H9 (cell line): ENCODE data around the gene PROX2. TPM values are rescaled to one million over a fixed set of nuclear protein-coding genes. Genes with fewer than 3 reads are reported as not detected.

ENCODE experiments used
- DNase-seq: peaks from one replicate; pipeline ENCODE4 v3.0.0-alpha.2; 2017
- H2AFZ ChIP-seq: one replicate; pipeline ENCODE4 v1.6.1; 2013; ENCODE audit warnings: mild to moderate bottlenecking, low read length, control low read depth, moderate library complexity
- H2AK5ac ChIP-seq: 2 replicates; pipeline ENCODE4 v1.6.1; 2013; ENCODE audit warnings: low read length, control low read depth, mixed read lengths; ENCODE audit not compliant: insufficient read length
- H2BK120ac ChIP-seq: one replicate; pipeline ENCODE4 v1.6.1; 2013; ENCODE audit warnings: low read depth, mild to moderate bottlenecking, low read length, control low read depth, inconsistent platforms; ENCODE audit not compliant: poor library complexity, severe bottlenecking
- H2BK12ac ChIP-seq: 2 replicates; pipeline ENCODE4 v1.6.1; 2013; ENCODE audit warnings: low read length, control low read depth, mixed read lengths, low read depth; ENCODE audit not compliant: insufficient read length
- H2BK15ac ChIP-seq: 2 replicates; pipeline ENCODE4 v1.6.1; 2013; ENCODE audit warnings: low read depth, low read length, control low read depth
- H2BK20ac ChIP-seq: one replicate; pipeline ENCODE4 v1.6.1; 2013; ENCODE audit warnings: low read depth, mild to moderate bottlenecking, low read length, control low read depth, inconsistent platforms; ENCODE audit not compliant: poor library complexity, severe bottlenecking
- H2BK5ac ChIP-seq: 2 replicates; pipeline ENCODE4 v1.6.1; 2013; ENCODE audit warnings: low read length, control low read depth, mixed read lengths; ENCODE audit not compliant: insufficient read length
- H3K14ac ChIP-seq: 2 replicates; pipeline ENCODE4 v1.6.1; 2013; ENCODE audit warnings: low read length, control low read depth; ENCODE audit not compliant: insufficient read depth
- H3K18ac ChIP-seq: 2 replicates; pipeline ENCODE4 v1.6.1; 2013; ENCODE audit warnings: low read depth, mild to moderate bottlenecking, mixed read lengths, low read length, control low read depth; ENCODE audit not compliant: insufficient read length
- H3K23ac ChIP-seq: 2 replicates; pipeline ENCODE4 v1.6.1; 2013; ENCODE audit warnings: low read length, control low read depth, mixed read lengths, low read depth; ENCODE audit not compliant: insufficient read length
- H3K23me2 ChIP-seq: 2 replicates; pipeline ENCODE4 v1.6.1; 2013; ENCODE audit warnings: low read depth, mild to moderate bottlenecking, mixed read lengths, low read length, control low read depth; ENCODE audit not compliant: insufficient read length, poor library complexity, severe bottlenecking
- H3K27ac ChIP-seq: 2 replicates; pipeline ENCODE4 v1.5.1; 2013; ENCODE audit warnings: low read length, control low read depth, mixed read lengths, low read depth; ENCODE audit not compliant: insufficient read length
- H3K27me3 ChIP-seq: 2 replicates; pipeline ENCODE4 v1.6.1; 2013; ENCODE audit warnings: low read length, control low read depth, inconsistent platforms; ENCODE audit not compliant: insufficient read depth
- H3K4ac ChIP-seq: 2 replicates; pipeline ENCODE4 v1.6.1; 2013; ENCODE audit warnings: low read depth, mild to moderate bottlenecking, control low read depth, inconsistent platforms, low read length, moderate library complexity
- H3K4me1 ChIP-seq: 2 replicates; pipeline ENCODE4 v1.6.1; 2013; ENCODE audit warnings: low read length, control low read depth, inconsistent platforms; ENCODE audit not compliant: insufficient read depth
- H3K4me2 ChIP-seq: 2 replicates; pipeline ENCODE4 v1.6.1; 2013; ENCODE audit warnings: low read length, control low read depth, mixed read lengths; ENCODE audit not compliant: insufficient read length, insufficient read depth
- H3K56ac ChIP-seq: 2 replicates; pipeline ENCODE4 v1.6.1; 2013; ENCODE audit warnings: low read depth, mild to moderate bottlenecking, mixed read lengths, low read length, control low read depth; ENCODE audit not compliant: insufficient read length
- H3K79me1 ChIP-seq: 2 replicates; pipeline ENCODE4 v1.6.1; 2013; ENCODE audit warnings: low read depth, mild to moderate bottlenecking, moderate library complexity, low read length, control low read depth, inconsistent platforms; ENCODE audit not compliant: insufficient read depth, poor library complexity, severe bottlenecking
- H3K79me2 ChIP-seq: 2 replicates; pipeline ENCODE4 v1.6.1; 2013; ENCODE audit warnings: low read length, control low read depth, inconsistent platforms; ENCODE audit not compliant: insufficient read depth
- H3K9ac ChIP-seq: 2 replicates; pipeline ENCODE4 v1.6.1; 2013; ENCODE audit warnings: low read length, control low read depth, mixed read lengths; ENCODE audit not compliant: insufficient read length; ENCODE audit errors: extremely low read depth
- H3K9me3 ChIP-seq: one replicate; pipeline ENCODE4 v1.6.1; 2013; ENCODE audit warnings: low read depth, low read length, inconsistent platforms; ENCODE audit not compliant: control insufficient read depth
- H3T11ph ChIP-seq: one replicate; pipeline ENCODE4 v1.6.1; 2013; ENCODE audit warnings: mild to moderate bottlenecking, low read length, control low read depth, inconsistent platforms
- H4K20me1 ChIP-seq: one replicate; pipeline ENCODE4 v1.6.1; 2013; ENCODE audit not compliant: control insufficient read depth, insufficient read length, insufficient read depth
- H4K5ac ChIP-seq: 2 replicates; pipeline ENCODE4 v1.6.1; 2013; ENCODE audit warnings: low read depth, mild to moderate bottlenecking, mixed read lengths, low read length, control low read depth; ENCODE audit not compliant: insufficient read length
- H4K8ac ChIP-seq: replicated peaks from 2 replicates; pipeline ENCODE4 v1.6.1; 2013; ENCODE audit warnings: low read length, control low read depth, mixed read lengths, low read depth; ENCODE audit not compliant: insufficient read length
- H4K91ac ChIP-seq: 2 replicates; pipeline ENCODE4 v1.6.1; 2013; ENCODE audit warnings: low read depth, mild to moderate bottlenecking, moderate library complexity, mixed read lengths, low read length, control low read depth; ENCODE audit not compliant: insufficient read length
- H3K27ac Mint-ChIP-seq, 3 experiments: 2 replicates in 2 of 3; 3 replicates in 1 of 3; pipeline ENCODE4 v1.8.0; 2020 to 2021; ENCODE audit warnings: mixed read lengths in 3 of 3, mild to moderate bottlenecking in 1 of 3, moderate library complexity in 1 of 3
- H3K27me3 Mint-ChIP-seq: 2 replicates; pipeline ENCODE4 v1.8.0; 2021; ENCODE audit warnings: low read depth, mild to moderate bottlenecking, moderate library complexity, mixed read lengths
- H3K36me3 Mint-ChIP-seq, 3 experiments: 2 replicates in 2 of 3; 3 replicates in 1 of 3; pipeline ENCODE4 v1.8.0; 2020 to 2021; ENCODE audit warnings: low read depth in 3 of 3, mixed read lengths in 3 of 3; ENCODE audit not compliant: insufficient read depth in 1 of 3
- H3K4me1 Mint-ChIP-seq, 2 experiments: 2 replicates each; pipeline ENCODE4 v1.8.0; 2020; ENCODE audit warnings: mixed read lengths in 2 of 2
- H3K4me3 Mint-ChIP-seq, 2 experiments: 2 replicates in 1 of 2; 3 replicates in 1 of 2; pipeline ENCODE4 v1.8.0; 2020 to 2021; ENCODE audit warnings: mild to moderate bottlenecking in 2 of 2, mixed read lengths in 2 of 2, moderate library complexity in 1 of 2
- H3K9me3 Mint-ChIP-seq, 2 experiments: 2 replicates in 1 of 2; 3 replicates in 1 of 2; pipeline ENCODE4 v1.8.0; 2020; ENCODE audit warnings: mild to moderate bottlenecking in 2 of 2, mixed read lengths in 2 of 2, moderate library complexity in 1 of 2
- WGBS: extraction: QIAGEN DNeasy Blood & Tissue Kit; methylation state at CpG from one replicate; pipeline ENCODE4 v1.1.7; 2013; ENCODE audit warnings: missing lambda C conversion rate, low lambda C conversion rate, mixed read lengths; ENCODE audit not compliant: insufficient read length; ENCODE audit errors: extremely low coverage; 5-methylcytosine and 5-hydroxymethylcytosine counted together
- total RNA-seq: library from RNA; stranded (reverse); gene quantifications from 2 replicates; pipeline ENCODE4 v1.2.1, GENCODE V29; 2021
- TF ChIP-seq, protein P1 (sequence below): fragments of 200-600 bp; sonication (generic); conservative IDR thresholded peaks from 3 replicates; pipeline ENCODE4 v1.8.0; 2021; ENCODE audit warnings: antibody characterized with exemption, mild to moderate bottlenecking

The PROX2 gene
- total RNA-seq, 1 experiment from 2014 or later: not detected

DNA sequence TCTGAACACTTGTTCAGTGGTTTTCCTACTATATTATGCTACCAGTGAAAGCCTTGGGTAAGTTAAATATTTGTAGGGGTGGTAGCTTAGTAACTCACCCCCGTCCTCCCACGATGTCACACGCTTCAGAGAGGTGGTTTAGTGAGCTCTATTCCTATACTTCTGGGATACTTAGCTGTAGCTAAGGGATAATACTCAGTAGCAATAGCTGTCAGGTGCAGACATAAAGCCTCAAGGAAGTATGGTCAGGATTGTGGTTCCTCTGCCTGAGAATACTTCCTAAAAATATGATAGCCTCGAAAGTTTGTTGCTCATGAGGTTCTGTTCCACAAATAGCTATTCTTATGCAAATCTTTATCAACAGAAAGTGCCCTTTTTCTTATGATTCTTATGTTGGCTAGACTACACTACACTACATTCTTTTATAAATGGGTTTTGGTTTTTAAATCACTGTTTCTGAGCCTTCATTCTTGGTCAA is 17.7 kb upstream of the PROX2 start:
- H3K27me3 ChIP-seq: no peaks in the 10 kb centered on the region
- H3K23me2 ChIP-seq: no peaks in the 10 kb centered on the region
- DNase-seq: no peak
- no peaks in the 10 kb centered on the region for H3K9me3 ChIP-seq
- H2BK120ac ChIP-seq: no peak overlapping the region
- H3K14ac ChIP-seq: no peak overlapping the region
- no peaks in the 10 kb centered on the region for H4K20me1 ChIP-seq
- no peak overlapping the region for H2AFZ ChIP-seq
- Mint-ChIP-seq H3K4me3 (no peak overlapping the region), H3K9me3 (no peaks in the 10 kb centered on the region), H3K36me3 (peaks cover 67 to 95% (median 95%) of the 10 kb centered on the region in 3 experiments), H3K27me3 (no peaks in the 10 kb centered on the region), H3K4me1 (peaks cover 3 to 4% of the 10 kb centered on the region in 2 experiments), H3K27ac (no peak overlapping the region)
- no peak overlapping the region for H2AK5ac ChIP-seq
- no peak overlapping the region for H3K18ac ChIP-seq
- no peak overlapping the region for H3K27ac ChIP-seq
- H3K4me2 ChIP-seq: no peak overlapping the region
- H3T11ph ChIP-seq: no peak overlapping the region
- WGBS: no CpG with 5 or more reads among the region's 4 CpGs
- H2BK12ac ChIP-seq: no peak overlapping the region
- H2BK5ac ChIP-seq: no peak overlapping the region
- H3K9ac ChIP-seq: no peak overlapping the region
- H3K79me1 ChIP-seq: peaks cover 3% of the 10 kb centered on the region
- no peak overlapping the region for H2BK20ac ChIP-seq
- H4K8ac ChIP-seq: no peak overlapping the region
- TF ChIP-seq, protein P1, sequence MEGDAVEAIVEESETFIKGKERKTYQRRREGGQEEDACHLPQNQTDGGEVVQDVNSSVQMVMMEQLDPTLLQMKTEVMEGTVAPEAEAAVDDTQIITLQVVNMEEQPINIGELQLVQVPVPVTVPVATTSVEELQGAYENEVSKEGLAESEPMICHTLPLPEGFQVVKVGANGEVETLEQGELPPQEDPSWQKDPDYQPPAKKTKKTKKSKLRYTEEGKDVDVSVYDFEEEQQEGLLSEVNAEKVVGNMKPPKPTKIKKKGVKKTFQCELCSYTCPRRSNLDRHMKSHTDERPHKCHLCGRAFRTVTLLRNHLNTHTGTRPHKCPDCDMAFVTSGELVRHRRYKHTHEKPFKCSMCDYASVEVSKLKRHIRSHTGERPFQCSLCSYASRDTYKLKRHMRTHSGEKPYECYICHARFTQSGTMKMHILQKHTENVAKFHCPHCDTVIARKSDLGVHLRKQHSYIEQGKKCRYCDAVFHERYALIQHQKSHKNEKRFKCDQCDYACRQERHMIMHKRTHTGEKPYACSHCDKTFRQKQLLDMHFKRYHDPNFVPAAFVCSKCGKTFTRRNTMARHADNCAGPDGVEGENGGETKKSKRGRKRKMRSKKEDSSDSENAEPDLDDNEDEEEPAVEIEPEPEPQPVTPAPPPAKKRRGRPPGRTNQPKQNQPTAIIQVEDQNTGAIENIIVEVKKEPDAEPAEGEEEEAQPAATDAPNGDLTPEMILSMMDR: no peak
- H3K23ac ChIP-seq: no peak overlapping the region
- H4K5ac ChIP-seq: no peak overlapping the region
- no peaks in the 10 kb centered on the region for H3K4me1 ChIP-seq
- no peak overlapping the region for H2BK15ac ChIP-seq
- no peaks in the 10 kb centered on the region for H3K79me2 ChIP-seq
- no peak overlapping the region for H3K4ac ChIP-seq
- no peak overlapping the region for H3K56ac ChIP-seq
- no peak overlapping the region for H4K91ac ChIP-seq
